Fibroblast of skin of scalp (primary cell): ENCODE measurements around the gene KHNYN.

Experiments used
- DNase-seq: peaks from one replicate; pipeline ENCODE4 v3.0.0-alpha.2; 2013

KHNYN gene

DNA sequence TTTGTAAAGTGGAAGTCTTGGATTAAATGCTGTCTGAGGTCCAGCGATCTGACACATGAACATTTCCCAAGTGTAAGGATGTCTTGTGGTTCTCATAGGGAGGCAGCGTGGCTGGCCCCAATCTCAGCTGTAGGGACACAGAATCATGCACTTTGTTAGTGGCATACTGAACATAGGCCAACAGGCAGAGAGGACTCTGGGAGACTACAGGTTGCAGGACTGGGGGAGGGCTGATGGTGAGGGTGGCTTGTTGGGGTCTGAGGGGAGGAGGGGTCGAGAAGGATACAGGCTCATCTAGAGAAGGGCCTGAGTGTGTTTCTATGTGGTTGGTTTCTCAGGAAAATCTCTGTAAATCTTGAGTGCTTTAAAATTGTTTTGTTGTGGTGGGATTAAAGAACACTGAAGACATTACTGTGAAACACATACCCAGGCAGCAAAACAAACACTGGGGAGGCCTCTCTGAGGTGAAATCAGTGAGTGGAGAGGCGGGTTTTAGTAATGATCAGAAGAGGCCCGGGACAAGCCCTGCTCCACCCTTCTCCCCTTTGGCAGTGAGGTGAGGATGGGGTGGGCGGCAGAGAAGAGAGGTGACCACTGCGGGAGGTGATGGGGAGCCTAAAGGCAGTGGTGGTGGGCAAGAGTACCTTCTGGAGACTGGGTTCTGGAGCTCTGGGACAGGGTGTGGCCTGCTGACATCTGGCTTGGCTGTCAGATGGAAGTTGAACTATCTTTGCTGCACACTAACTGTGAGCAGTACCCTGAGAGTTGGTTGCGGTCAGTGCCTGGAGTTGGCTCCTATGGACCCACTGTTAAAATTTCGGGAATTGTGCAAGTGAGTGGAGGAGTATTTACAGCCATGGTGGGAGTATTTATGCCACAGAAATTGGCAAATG is 27.7 kb upstream of the KHNYN start:
- no peak for DNase-seq

DNA sequence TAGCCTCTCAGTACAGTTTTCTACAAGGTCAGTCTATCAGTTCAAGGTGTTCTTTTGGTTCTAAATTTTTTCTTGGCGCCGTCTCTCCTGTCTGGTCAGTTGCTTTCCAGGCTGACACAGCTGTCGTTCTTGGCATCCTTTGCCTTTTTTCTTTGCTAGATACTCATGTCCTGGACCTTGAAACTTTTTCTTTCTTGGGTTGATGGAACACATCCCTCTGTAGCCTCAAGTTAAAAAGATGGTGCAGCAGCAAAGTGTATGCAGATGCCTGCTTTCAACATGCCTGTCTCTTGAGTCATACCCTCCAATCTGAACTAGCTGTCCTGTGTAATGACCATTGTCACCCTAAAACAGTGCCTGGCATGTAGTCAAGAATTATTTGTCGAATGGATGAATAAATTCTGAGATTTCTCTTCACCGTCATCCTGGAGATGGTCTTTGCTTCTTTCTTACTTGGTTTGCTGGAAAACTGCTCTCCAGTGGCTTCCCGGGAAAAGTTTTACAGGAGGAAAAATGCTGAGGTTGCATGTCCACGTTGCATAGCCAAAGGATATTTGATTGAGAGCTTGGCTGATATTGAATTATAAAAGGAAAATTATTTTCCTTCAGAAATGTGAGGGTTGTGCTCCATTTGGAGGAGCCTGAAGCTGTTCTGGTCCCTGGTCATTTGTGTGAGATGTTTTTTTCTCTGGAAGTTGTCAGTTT is 26.3 kb upstream of the KHNYN start:
- peak; percentile 49 for DNase-seq

DNA sequence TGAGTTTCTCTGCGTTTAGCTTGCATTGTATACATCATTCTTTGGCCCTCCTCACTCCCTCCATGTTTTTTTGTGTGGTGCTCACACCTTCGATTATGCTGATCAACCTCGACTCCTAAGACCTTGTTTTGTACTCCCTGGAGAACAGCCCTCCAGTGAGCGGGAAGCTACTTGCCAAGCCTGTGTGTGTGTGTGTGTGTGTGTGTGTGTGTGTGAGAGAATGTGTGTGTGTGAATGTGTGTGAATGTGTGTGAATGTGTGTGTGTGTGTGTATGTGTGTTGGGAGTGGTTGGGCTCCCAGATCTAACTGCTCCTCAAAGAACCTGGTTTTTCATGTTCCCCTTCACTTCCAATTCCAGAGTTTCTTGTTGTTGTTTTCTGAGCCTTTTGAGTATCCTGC is 24.9 kb upstream of the KHNYN start:
- no peak for DNase-seq

DNA sequence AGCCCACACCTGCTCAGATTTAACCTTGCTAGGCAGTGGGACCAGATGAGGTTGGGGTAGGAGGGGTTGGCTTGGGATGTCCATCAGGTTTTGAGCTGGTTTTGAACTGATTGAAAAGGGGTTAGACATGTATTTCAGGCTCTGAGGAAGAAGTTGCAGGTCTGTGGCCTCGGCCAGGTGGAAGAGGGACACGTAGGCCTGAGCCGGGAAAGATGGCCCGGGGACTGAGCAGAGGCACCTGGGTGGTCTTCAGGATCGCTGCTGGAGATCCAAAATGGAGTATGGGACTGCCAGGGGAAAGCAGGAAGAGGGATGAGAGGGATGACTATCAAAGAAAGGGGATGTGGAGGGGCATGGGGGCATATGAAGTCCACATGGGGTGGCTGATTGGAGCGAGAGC is 23.3 kb upstream of the KHNYN start:
- DNase-seq, result no peak

DNA sequence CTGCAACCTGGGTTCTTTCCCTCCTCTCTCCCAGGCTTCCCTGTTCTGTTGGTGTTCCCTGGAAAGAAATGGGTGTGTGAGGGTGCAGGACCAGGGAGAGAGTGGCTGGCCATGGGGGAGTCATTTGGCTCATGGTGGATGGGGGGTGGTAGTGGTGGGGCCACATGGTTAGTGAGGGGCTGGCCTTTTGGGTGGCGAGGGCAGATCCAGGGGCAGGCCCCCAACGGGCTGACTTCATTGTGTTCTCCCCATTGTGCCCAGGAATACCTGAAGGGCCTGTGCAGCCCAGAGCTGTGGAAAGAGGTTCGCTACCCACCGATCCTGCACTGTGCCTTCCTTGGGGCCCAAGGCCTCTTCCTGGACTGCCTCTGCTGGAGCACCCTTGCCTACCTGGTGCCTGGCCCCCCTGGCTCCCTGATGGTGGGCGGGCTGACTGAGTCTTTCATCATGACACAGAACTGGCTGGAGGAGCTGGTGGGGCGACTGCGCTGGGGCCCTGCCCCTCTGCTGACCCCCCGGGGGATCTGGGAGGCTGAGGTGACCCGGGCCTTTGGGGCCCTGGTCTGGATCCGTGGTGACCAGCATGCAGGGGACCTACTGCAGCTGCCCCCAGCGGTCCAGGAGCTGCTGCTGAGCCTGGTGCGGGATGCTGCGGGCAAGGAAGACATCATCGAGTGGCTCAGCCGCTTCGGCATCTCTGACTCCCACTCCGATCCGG is 22.0 kb upstream of the KHNYN start:
- DNase-seq, result no peak

DNA sequence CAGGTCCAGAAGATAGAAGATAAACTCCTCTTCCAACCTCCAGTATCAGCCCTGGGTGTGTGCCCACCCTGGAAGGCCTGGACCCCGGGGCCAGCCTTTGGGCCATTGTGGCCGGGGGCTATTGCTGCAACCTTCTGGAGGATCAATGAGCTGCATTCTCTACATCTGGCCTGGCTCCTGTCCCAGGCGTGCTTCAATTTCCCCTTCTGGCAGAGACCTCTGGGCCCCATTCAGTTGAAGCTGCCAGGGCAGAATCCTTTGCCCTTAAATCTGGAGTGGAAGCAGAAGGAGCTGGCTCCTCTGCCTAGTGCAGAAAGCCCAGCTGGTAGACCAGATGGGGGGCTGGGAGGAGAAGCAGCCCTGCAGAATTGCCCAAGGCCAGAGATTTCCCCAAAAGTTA is 21.0 kb upstream of the KHNYN start:
- DNase-seq, result no peak

DNA sequence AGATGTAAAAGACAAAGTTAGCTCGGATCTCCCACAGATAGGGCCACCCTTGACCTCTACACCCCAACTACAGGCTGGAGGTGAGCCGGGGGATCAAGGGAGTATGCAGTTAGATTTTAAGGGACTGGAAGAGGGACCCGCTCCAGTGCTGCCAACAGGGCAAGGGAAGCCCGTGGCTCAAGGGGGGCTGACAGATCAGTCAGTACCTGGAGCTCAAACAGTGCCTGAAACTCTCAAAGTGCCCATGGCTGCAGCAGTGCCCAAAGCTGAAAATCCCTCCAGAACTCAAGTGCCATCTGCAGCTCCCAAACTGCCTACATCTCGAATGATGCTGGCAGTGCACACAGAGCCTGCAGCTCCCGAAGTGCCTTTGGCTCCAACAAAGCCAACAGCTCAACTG is 20.6 kb upstream of the KHNYN start:
- DNase-seq, result no peak

DNA sequence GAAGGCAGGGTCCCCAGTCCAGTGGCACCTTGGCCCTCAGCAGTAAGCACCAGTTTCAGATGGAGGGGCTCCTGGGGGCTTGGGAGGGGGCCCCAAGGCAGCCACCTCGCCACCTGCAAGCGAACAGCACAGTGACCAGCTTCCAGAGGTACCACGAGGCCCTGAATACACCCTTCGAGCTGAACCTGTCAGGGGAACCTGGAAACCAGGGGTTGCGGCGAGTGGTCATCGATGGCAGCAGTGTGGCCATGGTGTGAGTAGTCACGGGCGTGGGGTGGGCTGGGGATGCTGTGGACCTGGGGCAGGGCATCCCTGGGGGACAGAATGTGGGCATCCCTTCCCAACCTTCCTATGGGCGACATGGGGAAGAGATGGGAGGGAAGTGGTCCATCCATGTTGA is 19.8 kb upstream of the KHNYN start:
- no peak for DNase-seq

DNA sequence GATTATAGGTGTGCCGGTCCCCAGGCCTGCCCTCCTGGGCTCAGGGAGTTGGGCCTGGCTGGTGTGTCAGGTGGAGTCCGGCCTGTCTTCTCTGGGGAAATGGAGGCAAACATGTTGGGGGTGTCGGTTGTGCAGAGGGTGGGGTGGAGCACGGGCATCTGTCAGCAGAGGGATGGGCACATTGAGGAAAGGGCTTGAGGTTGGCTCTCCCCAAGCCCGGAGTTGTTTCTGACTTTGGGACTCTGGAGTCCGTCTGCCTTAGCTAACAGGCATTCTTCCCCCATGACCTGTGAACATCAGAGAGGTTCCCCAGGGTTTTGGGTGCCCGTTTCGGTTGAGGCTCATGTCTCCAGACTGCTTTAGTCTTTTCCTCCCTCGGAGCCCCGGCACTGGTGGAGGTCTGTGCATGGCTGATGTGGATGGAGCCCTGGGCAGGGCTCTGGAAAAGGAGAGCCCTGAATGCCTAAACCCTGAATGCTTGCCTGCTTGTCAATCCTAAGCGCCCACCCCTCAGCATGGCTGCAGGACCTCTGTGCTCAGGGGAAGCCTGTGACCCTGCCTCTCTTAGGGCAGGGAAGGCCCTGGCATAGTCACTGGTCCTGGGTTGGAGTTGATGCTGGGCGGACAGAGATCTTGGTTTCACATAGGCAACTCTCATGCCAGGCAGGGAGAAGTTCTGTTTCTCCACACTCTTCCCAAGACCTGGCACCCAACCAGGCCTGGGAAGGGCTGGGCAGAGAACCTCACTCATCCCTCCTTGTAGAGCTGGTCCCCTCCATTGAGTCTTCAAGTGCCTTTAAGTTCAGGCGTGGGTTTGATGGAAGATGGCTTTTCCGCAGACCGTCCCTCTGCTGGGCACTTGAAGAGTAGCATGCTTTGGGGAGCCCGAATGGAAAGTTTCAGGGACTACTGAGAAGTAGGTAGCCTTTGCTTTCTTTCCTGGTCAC is 18.0 kb upstream of the KHNYN start:
- peak; percentile 62 for DNase-seq

DNA sequence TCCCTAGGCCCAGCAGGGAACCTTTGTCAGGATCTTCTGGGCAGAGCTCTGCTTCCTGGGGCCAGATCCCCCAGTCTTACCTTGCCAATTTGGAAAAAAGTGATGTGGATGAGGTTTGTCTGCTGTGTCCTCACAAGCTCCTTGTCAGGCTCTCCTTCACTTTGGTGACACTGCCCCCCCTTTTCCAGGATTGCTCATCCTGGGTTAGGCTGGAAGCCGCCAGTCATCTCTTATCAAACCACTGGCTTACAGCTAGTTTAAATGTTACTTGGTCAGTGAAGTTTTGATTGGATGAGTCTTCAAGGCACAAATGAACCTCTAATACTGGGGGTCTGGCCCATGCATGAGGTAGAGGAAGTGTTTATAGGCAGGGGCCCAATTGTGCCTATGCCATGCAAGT is 15.7 kb upstream of the KHNYN start:
- no peak for DNase-seq

DNA sequence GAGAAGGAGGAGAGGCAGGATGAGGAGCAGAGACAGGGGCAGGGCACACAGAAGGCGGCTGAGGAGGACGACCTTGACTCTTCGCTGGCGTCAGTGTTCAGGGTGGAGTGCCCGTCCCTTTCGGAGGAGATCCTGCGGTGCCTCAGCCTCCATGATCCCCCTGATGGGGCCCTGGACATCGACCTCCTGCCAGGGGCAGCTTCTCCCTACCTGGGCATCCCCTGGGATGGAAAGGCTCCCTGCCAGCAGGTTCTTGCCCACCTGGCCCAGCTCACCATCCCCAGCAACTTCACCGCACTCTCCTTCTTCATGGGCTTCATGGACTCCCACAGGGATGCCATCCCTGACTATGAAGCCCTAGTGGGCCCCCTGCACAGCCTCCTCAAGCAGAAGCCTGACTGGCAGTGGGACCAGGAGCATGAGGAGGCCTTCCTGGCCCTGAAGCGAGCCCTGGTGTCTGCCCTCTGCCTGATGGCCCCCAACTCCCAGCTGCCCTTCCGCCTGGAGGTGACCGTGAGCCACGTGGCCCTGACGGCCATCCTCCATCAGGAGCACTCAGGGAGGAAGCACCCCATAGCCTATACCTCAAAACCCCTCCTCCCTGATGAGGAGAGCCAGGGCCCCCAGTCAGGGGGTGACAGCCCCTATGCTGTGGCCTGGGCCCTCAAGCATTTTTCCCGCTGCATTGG is 14.9 kb upstream of the KHNYN start:
- DNase-seq, result no peak

DNA sequence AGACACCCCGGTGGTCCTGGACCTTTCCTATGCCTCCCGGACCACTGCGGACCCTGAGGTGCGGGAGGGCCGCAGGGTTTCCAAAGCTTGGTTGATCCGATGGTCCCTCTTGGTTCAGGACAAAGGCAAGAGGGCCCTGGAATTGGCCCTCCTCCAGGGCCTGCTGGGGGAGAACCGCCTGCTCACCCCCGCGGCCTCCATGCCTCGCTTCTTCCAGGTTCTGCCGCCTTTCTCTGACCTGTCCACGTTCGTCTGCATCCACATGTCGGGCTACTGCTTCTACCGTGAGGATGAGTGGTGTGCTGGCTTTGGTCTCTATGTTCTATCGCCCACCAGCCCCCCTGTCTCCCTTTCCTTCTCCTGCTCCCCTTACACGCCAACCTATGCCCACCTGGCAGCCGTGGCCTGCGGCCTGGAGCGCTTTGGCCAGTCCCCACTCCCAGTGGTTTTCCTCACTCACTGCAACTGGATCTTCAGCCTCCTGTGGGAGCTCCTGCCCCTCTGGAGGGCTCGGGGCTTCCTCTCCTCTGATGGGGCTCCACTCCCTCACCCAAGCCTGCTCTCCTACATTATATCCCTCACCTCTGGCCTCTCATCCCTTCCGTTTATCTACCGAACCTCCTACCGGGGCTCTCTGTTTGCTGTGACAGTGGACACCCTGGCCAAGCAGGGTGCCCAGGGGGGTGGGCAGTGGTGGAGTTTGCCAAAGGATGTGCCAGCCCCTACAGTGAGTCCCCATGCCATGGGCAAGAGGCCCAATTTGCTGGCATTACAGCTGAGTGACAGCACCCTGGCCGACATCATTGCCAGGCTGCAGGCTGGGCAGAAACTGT is 14.1 kb upstream of the KHNYN start:
- no peak for DNase-seq

DNA sequence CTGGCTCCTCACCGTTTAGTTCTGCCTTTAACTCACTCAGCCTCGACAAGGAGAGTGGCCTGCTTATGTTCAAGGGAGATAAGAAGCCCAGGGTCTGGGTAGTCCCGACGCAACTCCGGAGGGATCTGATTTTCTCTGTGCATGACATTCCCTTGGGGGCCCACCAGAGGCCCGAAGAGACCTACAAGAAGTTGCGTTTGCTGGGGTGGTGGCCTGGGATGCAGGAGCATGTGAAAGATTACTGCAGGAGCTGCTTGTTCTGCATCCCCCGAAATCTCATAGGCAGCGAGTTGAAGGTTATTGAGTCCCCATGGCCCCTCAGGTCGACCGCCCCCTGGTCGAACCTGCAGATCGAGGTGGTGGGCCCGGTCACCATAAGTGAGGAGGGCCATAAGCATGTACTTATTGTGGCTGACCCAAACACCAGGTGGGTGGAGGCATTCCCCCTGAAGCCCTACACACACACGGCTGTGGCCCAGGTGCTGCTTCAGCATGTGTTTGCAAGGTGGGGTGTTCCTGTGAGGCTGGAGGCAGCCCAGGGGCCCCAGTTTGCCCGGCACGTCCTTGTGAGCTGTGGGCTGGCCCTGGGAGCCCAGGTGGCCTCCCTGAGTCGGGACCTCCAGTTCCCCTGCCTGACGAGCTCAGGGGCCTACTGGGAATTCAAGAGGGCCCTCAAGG is 13.4 kb upstream of the KHNYN start:
- no peak for DNase-seq

DNA sequence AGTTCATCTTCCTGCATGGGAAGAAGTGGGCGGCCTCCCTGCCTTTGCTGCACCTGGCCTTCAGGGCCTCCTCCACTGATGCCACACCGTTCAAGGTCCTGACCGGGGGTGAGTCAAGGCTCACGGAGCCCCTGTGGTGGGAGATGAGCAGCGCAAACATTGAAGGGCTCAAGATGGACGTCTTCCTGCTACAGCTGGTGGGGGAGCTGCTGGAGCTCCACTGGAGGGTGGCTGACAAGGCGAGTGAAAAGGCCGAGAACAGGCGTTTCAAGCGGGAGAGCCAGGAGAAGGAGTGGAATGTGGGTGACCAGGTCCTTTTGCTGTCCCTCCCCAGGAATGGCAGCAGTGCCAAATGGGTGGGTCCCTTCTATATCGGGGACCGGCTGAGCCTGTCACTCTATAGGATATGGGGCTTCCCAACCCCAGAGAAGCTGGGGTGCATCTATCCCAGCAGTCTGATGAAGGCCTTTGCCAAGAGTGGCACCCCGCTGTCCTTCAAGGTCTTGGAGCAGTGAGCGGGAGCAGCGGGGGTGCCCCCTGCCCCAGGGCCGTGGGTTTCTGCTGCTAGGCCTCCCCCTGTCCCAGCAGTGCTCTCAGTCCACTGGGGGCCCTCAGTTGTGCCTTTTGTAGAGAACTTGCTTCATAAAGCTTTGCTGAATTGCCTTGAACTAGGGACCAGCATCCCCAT is 12.7 kb upstream of the KHNYN start:
- no peak for DNase-seq

DNA sequence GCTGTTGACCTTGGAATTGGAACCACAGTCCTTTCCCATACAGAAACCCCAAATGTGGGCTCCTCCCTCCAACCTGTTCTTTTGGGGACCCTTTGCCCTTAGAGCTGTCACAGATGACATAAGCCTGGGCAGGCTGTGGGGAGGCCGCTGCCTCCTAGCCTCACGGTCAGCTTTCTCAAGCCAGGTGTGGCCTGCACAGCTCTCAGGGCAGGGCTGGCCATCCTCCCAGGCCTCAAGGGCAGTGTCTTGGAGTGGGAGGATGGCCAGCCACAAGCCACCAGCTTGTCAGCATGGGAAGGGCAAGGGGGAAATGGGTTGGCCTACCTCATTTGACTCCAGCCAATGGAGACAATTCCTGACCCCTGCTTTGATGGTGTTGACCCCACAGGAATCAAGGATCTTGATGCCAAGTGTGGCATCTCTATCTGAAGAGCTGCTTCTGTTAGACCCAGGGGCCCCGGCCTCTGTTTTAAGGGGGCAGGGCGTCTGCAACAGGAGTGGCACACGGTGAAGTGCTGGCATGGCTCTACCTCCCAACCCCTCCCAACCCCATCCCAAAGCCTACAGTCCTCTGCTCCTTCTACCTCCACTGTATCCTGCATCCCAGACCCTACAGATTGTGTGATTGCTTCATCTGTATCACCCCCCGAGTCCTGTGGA is 11.8 kb upstream of the KHNYN start:
- DNase-seq, result no peak

DNA sequence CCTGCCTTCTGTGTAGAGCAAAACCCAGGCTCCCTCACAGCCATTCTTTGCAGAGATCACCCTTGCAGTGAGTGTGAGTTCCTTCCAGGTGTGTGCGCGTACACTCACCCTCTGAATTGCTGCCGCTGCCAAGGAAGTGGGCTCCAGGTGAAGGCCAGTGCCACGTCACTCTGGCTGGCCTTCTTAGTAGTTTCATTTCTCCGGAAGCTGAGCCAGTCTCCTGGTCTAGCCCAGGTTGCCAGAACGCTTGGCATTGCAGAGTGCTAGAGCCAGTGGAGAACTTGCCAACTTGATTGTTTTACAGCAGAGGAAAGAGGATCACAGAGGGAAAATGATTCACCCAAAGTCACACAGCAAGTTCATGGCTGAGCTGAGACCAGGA is 11.3 kb upstream of the KHNYN start:
- no peak for DNase-seq

DNA sequence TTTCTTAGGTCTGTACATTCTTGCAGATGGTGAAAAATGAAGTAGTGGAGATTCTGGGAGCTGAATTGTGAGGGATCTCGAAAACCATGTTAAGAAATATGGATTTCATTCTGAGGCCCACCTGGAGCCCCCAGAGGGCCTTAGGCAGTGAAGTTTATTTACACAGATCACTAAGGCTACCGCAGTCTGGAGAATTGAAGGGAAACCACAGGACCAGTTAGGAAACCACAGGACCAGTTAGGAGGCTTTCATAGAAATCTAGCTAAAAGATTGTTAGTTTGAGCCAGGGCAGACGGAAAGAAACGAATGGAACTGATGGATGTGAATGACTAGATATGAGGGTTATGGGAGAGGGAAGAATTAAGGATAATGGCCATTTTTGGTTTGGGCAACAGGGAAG is 7.5 kb upstream of the KHNYN start:
- DNase-seq, result no peak

DNA sequence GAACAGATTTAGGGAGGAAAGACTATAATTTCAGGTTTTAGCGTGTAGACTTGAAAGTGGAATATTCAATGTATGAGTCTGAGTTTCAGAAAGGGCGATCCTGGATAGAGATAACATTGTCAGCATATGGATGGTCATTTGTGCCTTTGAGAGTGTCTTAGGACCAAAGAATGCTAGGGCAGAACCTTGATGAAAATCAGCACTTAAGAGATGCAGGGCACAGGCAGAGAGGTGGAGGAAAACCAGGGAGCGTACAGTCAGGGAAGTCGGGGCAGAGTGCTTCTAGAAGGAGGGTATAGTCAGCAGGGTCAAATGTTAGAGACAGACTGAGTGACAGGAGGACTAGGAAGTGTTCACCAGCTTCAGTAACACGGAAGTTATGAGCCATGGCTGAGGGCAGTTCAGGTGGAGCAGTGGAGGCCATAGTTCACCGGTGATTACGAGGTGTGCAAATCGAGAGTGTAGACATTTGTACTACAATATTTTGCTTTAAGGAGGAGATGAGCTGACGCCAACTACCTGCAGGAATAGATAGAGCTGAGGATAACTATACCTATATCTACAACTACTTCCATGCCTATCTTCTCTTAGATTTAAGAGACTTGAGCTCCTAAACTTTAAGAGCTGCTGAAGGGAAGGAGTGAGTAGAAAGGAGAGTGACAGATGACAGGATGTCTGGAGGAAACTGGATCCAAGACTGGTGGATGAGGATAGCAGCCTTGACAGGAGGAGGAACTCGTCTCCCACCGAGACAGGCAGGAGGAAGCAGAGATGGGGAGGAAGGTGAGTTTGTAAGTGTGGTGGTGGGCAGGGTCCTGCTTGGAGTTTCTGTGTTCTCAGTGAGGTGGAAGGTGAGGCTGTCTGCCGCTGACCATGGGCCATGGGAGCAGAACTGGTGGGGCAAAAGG is 6.8 kb upstream of the KHNYN start:
- DNase-seq, result no peak
